ENCODE measurements around the gene FRZB.

FRZB gene

GRCh38 chr2:182836451-182836850, 30.0 kb downstream of the FRZB start:
- DNase-seq (ENCODE audit: low spot score): no peak

- DNase-seq (ENCODE audit: low spot score): no peak
These were observed 32.1 kb downstream of the FRZB start for GRCh38 chr2:182834293-182834692.

GRCh38 chr2:182833084-182833854, 33.2 kb downstream of the FRZB start:
- DNase-seq (ENCODE audit: low spot score): no peak

GRCh38 chr2:182831921-182832320, 34.5 kb downstream of the FRZB start:
- no peak for DNase-seq (ENCODE audit: low spot score)

GRCh38 chr2:182831101-182831500, 35.3 kb downstream of the FRZB start:
- DNase-seq (ENCODE audit: low spot score): no peak

GRCh38 chr2:182827182-182827879, 39.1 kb downstream of the FRZB start:
- DNase-seq (ENCODE audit: low spot score): no peak

GRCh38 chr2:182826496-182826895, 39.9 kb downstream of the FRZB start:
- DNase-seq (ENCODE audit: low spot score): no peak

GRCh38 chr2:182826064-182826463, 40.4 kb downstream of the FRZB start:
- DNase-seq (ENCODE audit: low spot score): no peak

GRCh38 chr2:182824767-182825158, 41.7 kb downstream of the FRZB start:
- DNase-seq (ENCODE audit: low spot score): no peak

GRCh38 chr2:182824056-182824766, 42.2 kb downstream of the FRZB start:
- no peak for DNase-seq (ENCODE audit: low spot score)

GRCh38 chr2:182822733-182823132, 43.7 kb downstream of the FRZB start:
- no peak for DNase-seq (ENCODE audit: low spot score)

GRCh38 chr2:182821182-182821581, 45.3 kb downstream of the FRZB start:
- no peak for DNase-seq (ENCODE audit: low spot score)

GRCh38 chr2:182819412-182819811, 47.0 kb downstream of the FRZB start:
- no peak for DNase-seq (ENCODE audit: low spot score)

GRCh38 chr2:182818925-182819324, 47.5 kb downstream of the FRZB start:
- no peak for DNase-seq (ENCODE audit: low spot score)

GRCh38 chr2:182818501-182818900, 47.9 kb downstream of the FRZB start:
- DNase-seq (ENCODE audit: low spot score): no peak

GRCh38 chr2:182817558-182817957, 48.9 kb downstream of the FRZB start:
- DNase-seq (ENCODE audit: low spot score): no peak

GRCh38 chr2:182816866-182817265, 49.6 kb downstream of the FRZB start:
- DNase-seq (ENCODE audit: low spot score): no peak

- DNase-seq (ENCODE audit: low spot score): no peak
These were observed 51.6 kb downstream of the FRZB start for GRCh38 chr2:182814804-182815203.

- no peak for DNase-seq (ENCODE audit: low spot score)
These were observed 52.1 kb downstream of the FRZB start for GRCh38 chr2:182814380-182814779.

GRCh38 chr2:182810087-182810486, 56.4 kb downstream of the FRZB start:
- no peak for DNase-seq (ENCODE audit: low spot score)

GRCh38 chr2:182807319-182807718, 59.1 kb downstream of the FRZB start:
- DNase-seq (ENCODE audit: low spot score): no peak

GRCh38 chr2:182804128-182804527, 62.3 kb downstream of the FRZB start:
- DNase-seq (ENCODE audit: low spot score): no peak

- no peak for DNase-seq (ENCODE audit: low spot score)
These were observed 67.7 kb downstream of the FRZB start for GRCh38 chr2:182798736-182799135.

All from COLO829 (cell line).